ENCODE data around the gene HSPG2.

- TF ChIP-seq CTCF (IDR thresholded peaks at IDR 0.05) (no peak), POLR2A (IDR thresholded peaks at IDR 0.05) (no peak)
These were observed 48.6 kb downstream of the HSPG2 start for GRCh38 chr1:21888500-21888899.

Measured in thyroid gland (tissue), 4 donors.